Measurements from ENCODE around the gene CROCC. TPM values are rescaled to one million over a fixed set of nuclear protein-coding genes. Genes with fewer than 3 reads are reported as not detected.
A peak's percentile ranks its signal among the peaks of the same experiment; 100 is the strongest.
"Not testable (repeated sequence)": the region's sequence is repeated elsewhere in the genome, so short reads cannot be mapped to it uniquely, and the experiment has no call there.

The CROCC gene
- total RNA-seq, 6 experiments from 2014 or later = 6.5 to 12.7 (median 9.4) TPM

DNA sequence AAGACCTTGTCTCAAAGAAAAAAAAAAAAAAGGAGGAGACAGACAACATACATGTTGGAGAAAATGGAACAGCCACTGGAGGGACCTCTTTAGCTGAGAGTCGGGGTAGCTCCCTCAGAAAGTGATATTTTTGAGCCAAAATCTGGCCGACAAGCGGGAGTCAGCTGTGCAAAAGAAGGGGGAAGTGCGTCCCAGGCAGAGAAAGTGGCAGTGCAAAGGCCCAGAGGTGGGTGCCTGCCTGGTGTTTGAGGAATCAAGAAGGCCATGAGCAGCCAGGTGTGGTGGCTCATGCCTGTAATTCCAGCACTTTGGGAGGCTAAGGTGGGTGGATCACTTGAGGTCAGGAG lies 6.1 kb upstream of the CROCC start:
- Histone ChIP-seq H3K4me1 (peaks cover 0 to 15% (median 2%) of the 10 kb centered on the region in 4 donors), H3K27me3 (no peaks in the 10 kb centered on the region), H3K9me3 (no peaks in the 10 kb centered on the region), H3K27ac (no peak overlapping the region), H3K4me3 (no peak overlapping the region), H3K36me3 (no peaks in the 10 kb centered on the region)
- DNase-seq (no peak), ATAC-seq (no peak)
- TF ChIP-seq, protein P1, sequence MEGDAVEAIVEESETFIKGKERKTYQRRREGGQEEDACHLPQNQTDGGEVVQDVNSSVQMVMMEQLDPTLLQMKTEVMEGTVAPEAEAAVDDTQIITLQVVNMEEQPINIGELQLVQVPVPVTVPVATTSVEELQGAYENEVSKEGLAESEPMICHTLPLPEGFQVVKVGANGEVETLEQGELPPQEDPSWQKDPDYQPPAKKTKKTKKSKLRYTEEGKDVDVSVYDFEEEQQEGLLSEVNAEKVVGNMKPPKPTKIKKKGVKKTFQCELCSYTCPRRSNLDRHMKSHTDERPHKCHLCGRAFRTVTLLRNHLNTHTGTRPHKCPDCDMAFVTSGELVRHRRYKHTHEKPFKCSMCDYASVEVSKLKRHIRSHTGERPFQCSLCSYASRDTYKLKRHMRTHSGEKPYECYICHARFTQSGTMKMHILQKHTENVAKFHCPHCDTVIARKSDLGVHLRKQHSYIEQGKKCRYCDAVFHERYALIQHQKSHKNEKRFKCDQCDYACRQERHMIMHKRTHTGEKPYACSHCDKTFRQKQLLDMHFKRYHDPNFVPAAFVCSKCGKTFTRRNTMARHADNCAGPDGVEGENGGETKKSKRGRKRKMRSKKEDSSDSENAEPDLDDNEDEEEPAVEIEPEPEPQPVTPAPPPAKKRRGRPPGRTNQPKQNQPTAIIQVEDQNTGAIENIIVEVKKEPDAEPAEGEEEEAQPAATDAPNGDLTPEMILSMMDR (IDR thresholded peaks at IDR 0.05) = no peak
- no peak for TF ChIP-seq POLR2A (IDR thresholded peaks at IDR 0.05)
- intact Hi-C loops (cut with DNase I) = no loop called here
- WGBS (ENCODE audit: insufficient coverage, low coverage, low lambda C conversion rate, missing lambda C conversion rate) = 75% methylated on average over 3 of the region's 4 CpGs

DNA sequence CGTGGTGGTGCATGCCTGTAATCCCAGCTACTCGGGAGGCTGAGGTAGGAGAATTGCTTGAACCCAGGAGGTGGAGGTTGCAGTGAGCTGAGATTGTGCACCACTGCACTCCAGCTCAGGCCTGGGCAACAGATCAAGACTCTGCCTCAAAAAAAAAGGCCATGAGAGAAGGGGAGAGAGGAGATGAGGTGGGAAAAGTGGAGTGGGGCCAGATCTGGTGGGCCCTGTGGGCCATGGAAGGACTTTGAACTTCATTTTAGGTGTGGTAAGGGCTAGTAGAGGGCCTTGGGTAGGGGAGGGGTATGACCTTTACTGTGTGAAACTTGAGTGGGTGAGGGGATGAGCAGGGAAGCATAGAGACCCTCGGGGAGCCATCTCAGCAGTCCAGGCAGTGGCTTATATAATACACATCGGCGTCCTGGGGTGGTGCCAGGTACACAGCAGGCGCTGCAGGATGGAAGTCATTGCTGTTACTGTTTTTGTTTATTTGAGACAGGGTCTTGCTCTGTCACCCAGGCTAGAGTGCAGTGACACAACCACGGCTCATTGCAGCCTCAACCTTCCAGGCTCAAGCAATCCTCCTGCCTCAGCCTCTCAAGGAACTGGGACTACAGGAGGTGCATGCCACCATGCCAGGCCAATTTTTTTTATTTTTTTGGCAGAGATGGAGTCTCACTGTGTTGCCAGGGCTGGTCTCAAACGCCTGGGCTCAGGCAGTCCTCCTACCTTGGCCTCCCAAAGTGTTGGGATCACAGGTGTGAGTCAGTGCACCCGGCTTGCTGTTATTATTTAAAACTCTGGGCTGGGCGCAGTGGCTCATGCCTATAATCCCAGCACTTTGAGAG lies 5.5 kb upstream of the CROCC start:
- H3K36me3 ChIP-seq; ATAC-seq; H3K9me3 ChIP-seq; intact Hi-C loops (cut with DNase I); DNase-seq; H3K27ac ChIP-seq; H3K4me3 ChIP-seq; H3K27me3 ChIP-seq: not testable (repeated sequence)
- 85% methylated on average over 10 of the region's 10 CpGs for WGBS (ENCODE audit: insufficient coverage, low coverage, low lambda C conversion rate, missing lambda C conversion rate)
- H3K4me1 ChIP-seq = peaks cover 0 to 15% (median 2%) of the 10 kb centered on the region in 4 donors

DNA sequence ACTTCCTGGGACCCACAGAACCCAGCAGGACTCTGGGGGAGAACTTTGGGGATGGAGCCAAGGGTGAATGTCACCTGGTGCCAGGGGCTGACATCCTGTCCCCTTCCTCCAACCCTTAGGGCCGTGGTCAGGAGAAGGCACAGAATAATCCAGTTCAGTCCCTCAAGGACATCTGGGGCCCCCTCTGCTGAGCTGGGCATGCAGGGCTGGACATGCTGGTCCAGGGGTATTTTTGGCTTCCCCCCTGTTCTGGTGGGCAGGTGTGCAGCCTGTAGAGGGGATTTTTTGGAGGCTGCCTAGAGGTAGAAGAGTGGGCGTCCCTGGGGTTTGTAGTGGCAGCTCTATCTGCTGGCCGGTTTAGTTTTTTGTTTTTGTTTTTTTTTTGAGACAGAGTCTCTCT lies 3.4 kb upstream of the CROCC start:
- H3K9me3 ChIP-seq = no peaks in the 10 kb centered on the region

DNA sequence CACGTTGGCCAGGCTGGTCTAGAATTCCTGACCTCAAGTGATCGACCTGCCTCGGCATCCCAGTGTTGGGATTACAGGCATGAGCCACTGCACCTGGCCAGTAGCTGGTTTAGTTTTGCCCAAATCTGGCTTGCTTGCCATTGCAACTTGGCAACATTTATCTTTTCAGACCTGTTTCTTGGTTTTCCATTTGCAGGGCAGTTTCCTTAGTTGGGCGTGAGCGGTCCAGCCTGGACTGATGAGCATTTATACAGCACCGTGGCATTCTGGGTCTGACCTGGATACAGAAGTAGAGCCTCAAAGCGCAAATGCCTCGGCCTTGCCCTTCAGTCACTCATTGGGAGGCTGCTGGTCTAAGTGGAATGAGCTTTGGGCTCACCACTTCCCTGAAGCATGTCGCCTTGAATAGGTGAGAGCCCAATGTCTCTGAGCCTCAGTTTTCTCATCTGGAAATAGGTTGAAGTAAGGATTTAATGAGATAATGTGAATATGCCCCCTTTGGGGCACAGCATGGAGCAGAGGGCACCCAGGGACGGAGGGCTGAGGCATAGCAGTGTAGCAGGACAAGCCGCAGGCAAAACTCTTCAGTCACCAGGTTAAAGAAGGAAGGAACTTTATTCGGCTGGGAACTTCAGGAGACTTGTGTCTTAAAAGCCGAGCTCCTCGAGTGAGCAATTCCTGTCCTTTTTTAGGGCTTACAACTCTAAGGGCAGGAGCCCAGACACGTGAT lies 2.6 kb upstream of the CROCC start:
- 74% methylated on average over 10 of the region's 15 CpGs for WGBS (ENCODE audit: insufficient coverage, low coverage, low lambda C conversion rate, missing lambda C conversion rate)
- H3K4me1 ChIP-seq; intact Hi-C loops (cut with DNase I); H3K27ac ChIP-seq; H3K9me3 ChIP-seq; H3K36me3 ChIP-seq; H3K4me3 ChIP-seq; H3K27me3 ChIP-seq; ATAC-seq: not testable (repeated sequence)
- DNase-seq = peak in 1 of 3 donors; percentile 3

More for the DNA sequence above, 3.4 kb upstream of the CROCC start:
- intact Hi-C loops (cut with DNase I) = no loop called here
- WGBS (ENCODE audit: insufficient coverage, low coverage, low lambda C conversion rate, missing lambda C conversion rate) = 31% methylated on average over 3 of the region's 3 CpGs
- TF ChIP-seq POLR2A (IDR thresholded peaks at IDR 0.05) = no peak
- TF ChIP-seq, protein P1 (IDR thresholded peaks at IDR 0.05) = no peak
- Histone ChIP-seq H3K27ac (no peak overlapping the region), H3K4me1 (peaks cover 0 to 4% (median 1%) of the 10 kb centered on the region in 4 donors), H3K36me3 (no peaks in the 10 kb centered on the region), H3K4me3 (no peak overlapping the region), H3K27me3 (no peaks in the 10 kb centered on the region)
- ATAC-seq = no peak
- DNase-seq = peak in 2 of 3 donors; percentile 6 to 20

DNA sequence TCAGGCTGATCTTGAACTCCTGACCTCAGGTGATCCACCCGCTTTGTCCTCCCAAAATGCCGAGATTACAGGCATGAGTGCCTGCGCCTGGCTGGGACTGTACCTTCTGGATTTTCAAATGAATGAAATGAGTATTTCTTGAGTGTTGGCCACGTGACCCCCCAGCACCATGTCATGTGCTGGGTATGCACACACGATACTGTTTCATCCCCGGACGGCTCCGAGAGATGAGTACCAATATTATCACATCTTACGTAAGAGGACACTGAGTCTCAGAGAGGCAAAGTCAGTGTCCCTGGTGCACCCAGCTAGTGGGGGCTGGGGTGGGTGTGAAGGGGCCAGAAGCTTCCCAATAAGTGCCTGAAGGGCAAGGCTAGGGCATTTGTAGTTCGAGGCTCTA lies 780 bp upstream of the CROCC start:
- H3K4me1 ChIP-seq = no peaks in the 10 kb centered on the region
- WGBS (ENCODE audit: insufficient coverage, low coverage, low lambda C conversion rate, missing lambda C conversion rate) = 76% methylated on average over 10 of the region's 10 CpGs
- intact Hi-C loops (cut with DNase I) = no loop called here
- H3K4me3 ChIP-seq = no peak overlapping the region
- DNase-seq (no peak), ATAC-seq (no peak)
- no peak overlapping the region for H3K27ac ChIP-seq
- TF ChIP-seq, protein P1 (IDR thresholded peaks at IDR 0.05) = no peak
- TF ChIP-seq POLR2A (IDR thresholded peaks at IDR 0.05) = no peak
- no peaks in the 10 kb centered on the region for H3K9me3 ChIP-seq
- H3K27me3 ChIP-seq = no peaks in the 10 kb centered on the region
- no peaks in the 10 kb centered on the region for H3K36me3 ChIP-seq
